IPS-15b (cell line): ENCODE data around the gene MED1.
A peak's percentile ranks its signal among the peaks of the same experiment; 100 is the strongest.
"Not testable (repeated sequence)": the region's sequence is repeated elsewhere in the genome, so short reads cannot be mapped to it uniquely, and the experiment has no call there.

ENCODE experiments used
- H3K27me3 ChIP-seq: one replicate; pipeline ENCODE4 v1.6.1; 2013; ENCODE audit warnings: low read length; ENCODE audit not compliant: control insufficient read depth, insufficient read depth
- H3K36me3 ChIP-seq: one replicate; pipeline ENCODE4 v1.6.1; 2013; ENCODE audit warnings: low read length; ENCODE audit not compliant: control insufficient read depth, insufficient read depth
- H3K4me1 ChIP-seq: one replicate; pipeline ENCODE4 v1.6.1; 2013; ENCODE audit warnings: mild to moderate bottlenecking, low read length; ENCODE audit not compliant: control insufficient read depth, insufficient read depth
- H3K4me3 ChIP-seq: one replicate; pipeline ENCODE4 v1.5.1; 2013; ENCODE audit warnings: low read depth, low read length
- H3K9ac ChIP-seq: one replicate; pipeline ENCODE4 v1.6.1; 2013; ENCODE audit warnings: low read depth, mild to moderate bottlenecking, low read length
- H3K9me3 ChIP-seq: one replicate; pipeline ENCODE4 v1.6.1; 2013; ENCODE audit warnings: mild to moderate bottlenecking, low read length; ENCODE audit not compliant: control insufficient read depth, insufficient read depth

MED1 gene

GRCh38 chr17:39464639-39465181, 13.6 kb upstream of the MED1 start:
- not testable (repeated sequence) for H3K27me3 ChIP-seq, H3K4me1 ChIP-seq, H3K36me3 ChIP-seq, H3K9ac ChIP-seq, H3K9me3 ChIP-seq, H3K4me3 ChIP-seq

DNA sequence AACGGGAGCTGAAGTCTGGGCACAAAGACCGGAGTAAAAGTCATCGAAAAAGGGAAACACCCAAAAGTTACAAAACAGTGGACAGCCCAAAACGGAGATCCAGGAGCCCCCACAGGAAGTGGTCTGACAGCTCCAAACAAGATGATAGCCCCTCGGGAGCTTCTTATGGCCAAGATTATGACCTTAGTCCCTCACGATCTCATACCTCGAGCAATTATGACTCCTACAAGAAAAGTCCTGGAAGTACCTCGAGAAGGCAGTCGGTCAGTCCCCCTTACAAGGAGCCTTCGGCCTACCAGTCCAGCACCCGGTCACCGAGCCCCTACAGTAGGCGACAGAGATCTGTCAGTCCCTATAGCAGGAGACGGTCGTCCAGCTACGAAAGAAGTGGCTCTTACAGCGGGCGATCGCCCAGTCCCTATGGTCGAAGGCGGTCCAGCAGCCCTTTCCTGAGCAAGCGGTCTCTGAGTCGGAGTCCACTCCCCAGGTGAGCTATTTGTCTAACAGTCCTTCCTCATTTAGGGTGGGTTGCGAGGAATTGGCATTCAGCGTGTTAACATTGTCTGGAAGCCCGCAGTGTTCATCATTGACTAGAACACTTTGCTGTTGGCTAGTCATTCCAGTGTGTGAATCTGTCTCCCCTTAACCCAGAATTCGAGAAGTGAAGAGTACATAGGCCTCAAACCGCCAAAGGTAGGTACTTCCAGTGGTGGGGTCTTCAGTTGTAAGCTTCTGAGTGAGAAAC, 11.7 kb upstream of the MED1 start:
- Histone ChIP-seq H3K4me1 (peaks cover 4% of the 10 kb centered on the region), H3K27me3 (no peaks in the 10 kb centered on the region), H3K9me3 (no peaks in the 10 kb centered on the region), H3K4me3 (peak overlapping the region; percentile 77), H3K9ac (peak overlapping the region; percentile 63), H3K36me3 (no peaks in the 10 kb centered on the region)

DNA sequence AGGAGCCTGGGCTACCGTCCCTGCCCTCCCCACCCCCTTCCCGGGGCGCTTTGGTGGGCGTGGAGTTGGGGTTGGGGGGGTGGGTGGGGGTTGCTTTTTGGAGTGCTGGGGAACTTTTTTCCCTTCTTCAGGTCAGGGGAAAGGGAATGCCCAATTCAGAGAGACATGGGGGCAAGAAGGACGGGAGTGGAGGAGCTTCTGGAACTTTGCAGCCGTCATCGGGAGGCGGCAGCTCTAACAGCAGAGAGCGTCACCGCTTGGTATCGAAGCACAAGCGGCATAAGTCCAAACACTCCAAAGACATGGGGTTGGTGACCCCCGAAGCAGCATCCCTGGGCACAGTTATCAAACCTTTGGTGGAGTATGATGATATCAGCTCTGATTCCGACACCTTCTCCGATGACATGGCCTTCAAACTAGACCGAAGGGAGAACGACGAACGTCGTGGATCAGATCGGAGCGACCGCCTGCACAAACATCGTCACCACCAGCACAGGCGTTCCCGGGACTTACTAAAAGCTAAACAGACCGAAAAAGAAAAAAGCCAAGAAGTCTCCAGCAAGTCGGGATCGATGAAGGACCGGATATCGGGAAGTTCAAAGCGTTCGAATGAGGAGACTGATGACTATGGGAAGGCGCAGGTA, 11.0 kb upstream of the MED1 start:
- peaks cover 4% of the 10 kb centered on the region for H3K4me1 ChIP-seq
- peak overlapping the region; percentile 97 for H3K9ac ChIP-seq
- H3K9me3 ChIP-seq, result no peaks in the 10 kb centered on the region
- peak overlapping the region; percentile 77 for H3K4me3 ChIP-seq
- no peaks in the 10 kb centered on the region for H3K36me3 ChIP-seq
- H3K27me3 ChIP-seq, result no peaks in the 10 kb centered on the region

GRCh38 chr17:39461113-39461925, 10.3 kb upstream of the MED1 start, which contains the start of gene CDK12:
Gene CDK12, plus strand, starts transcription at chr17:39461486. Its CDS starts 586 bp downstream, at chr17:39462072.
- H3K4me3 ChIP-seq, result peak within 1 kb of the TSS; percentile 77

GRCh38 chr17:39455919-39456318, 4.9 kb upstream of the MED1 start:
- no peaks in the 10 kb centered on the region for H3K9me3 ChIP-seq
- H3K27me3 ChIP-seq, result no peaks in the 10 kb centered on the region

More at GRCh38 chr17:39461113-39461925, 10.3 kb upstream of the MED1 start, which contains the start of gene CDK12:
- Histone ChIP-seq H3K9ac (peak within 1 kb of the TSS; percentile 97), H3K9me3 (no peaks in the 10 kb centered on the region), H3K27me3 (no peaks in the 10 kb centered on the region), H3K4me1 (peaks cover 4% of the 10 kb centered on the region), H3K36me3 (no peaks in the 10 kb centered on the region)

DNA sequence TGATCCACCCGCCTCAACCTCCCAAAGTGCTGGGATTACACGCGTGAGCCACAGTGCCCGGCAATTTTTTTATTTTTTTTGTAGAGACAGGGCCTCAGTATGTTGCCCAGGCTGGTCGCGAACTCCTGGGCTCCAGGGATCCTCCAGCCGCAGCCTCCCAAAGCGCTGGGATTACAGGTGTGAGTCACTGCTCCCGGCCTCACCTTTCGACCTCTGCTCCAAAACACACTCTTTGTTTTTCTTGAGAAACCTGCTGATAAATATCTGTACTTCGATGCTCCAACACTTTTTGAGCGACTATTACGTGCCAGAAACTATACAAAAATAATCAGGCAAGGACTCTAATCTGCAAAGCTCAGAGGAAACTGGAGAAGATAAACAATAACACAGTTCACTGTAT, 1.0 kb downstream of the MED1 start:
- Histone ChIP-seq H3K36me3 (peaks cover 5% of the 10 kb centered on the region), H3K9ac (peak overlapping the region; percentile 75), H3K9me3 (no peaks in the 10 kb centered on the region), H3K27me3 (no peaks in the 10 kb centered on the region), H3K4me1 (no peaks in the 10 kb centered on the region), H3K4me3 (peak overlapping the region; percentile 76)

More at GRCh38 chr17:39455919-39456318, 4.9 kb upstream of the MED1 start:
- Histone ChIP-seq H3K9ac (no peak overlapping the region), H3K36me3 (no peaks in the 10 kb centered on the region), H3K4me3 (no peak overlapping the region), H3K4me1 (no peaks in the 10 kb centered on the region)

GRCh38 chr17:39447561-39447960, 3.5 kb downstream of the MED1 start:
- Histone ChIP-seq H3K27me3 (no peaks in the 10 kb centered on the region), H3K9me3 (no peaks in the 10 kb centered on the region), H3K4me1 (no peaks in the 10 kb centered on the region), H3K36me3 (peaks cover 5% of the 10 kb centered on the region), H3K4me3 (no peak overlapping the region), H3K9ac (no peak overlapping the region)

GRCh38 chr17:39443326-39443725, 7.7 kb downstream of the MED1 start:
- Histone ChIP-seq H3K9me3 (no peaks in the 10 kb centered on the region), H3K4me3 (no peak overlapping the region), H3K36me3 (peaks cover 13% of the 10 kb centered on the region)

GRCh38 chr17:39439868-39440267, 11.2 kb downstream of the MED1 start:
- not testable (repeated sequence) for H3K9ac ChIP-seq, H3K27me3 ChIP-seq, H3K9me3 ChIP-seq, H3K4me1 ChIP-seq, H3K4me3 ChIP-seq
- peaks cover 21% of the 10 kb centered on the region for H3K36me3 ChIP-seq

More at GRCh38 chr17:39443326-39443725, 7.7 kb downstream of the MED1 start:
- Histone ChIP-seq H3K27me3 (no peaks in the 10 kb centered on the region), H3K4me1 (no peaks in the 10 kb centered on the region), H3K9ac (no peak overlapping the region)

DNA sequence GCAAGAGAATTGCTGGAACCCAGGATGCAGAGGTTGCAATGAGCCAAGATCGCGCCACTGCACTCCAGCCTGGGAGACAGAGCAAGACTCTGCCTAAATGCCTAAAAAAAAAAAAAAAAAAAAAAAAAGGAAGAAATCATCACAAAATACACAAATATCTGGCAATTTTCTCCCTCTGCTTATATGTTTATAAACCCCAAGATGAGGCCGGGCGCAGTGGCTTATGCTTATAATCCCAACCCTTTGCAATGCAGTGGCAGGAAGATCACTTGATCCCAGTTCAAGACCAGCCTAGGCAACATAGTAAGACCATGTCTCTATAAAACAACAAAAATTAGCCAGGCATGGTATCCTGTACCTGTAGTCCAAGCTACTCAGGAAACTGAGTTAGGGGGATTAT, 21.5 kb downstream of the MED1 start:
- no peak overlapping the region for H3K9ac ChIP-seq
- H3K4me3 ChIP-seq, result no peak overlapping the region
- no peaks in the 10 kb centered on the region for H3K27me3 ChIP-seq
- H3K4me1 ChIP-seq, result no peaks in the 10 kb centered on the region
- peaks cover 40% of the 10 kb centered on the region for H3K36me3 ChIP-seq
- no peaks in the 10 kb centered on the region for H3K9me3 ChIP-seq

DNA sequence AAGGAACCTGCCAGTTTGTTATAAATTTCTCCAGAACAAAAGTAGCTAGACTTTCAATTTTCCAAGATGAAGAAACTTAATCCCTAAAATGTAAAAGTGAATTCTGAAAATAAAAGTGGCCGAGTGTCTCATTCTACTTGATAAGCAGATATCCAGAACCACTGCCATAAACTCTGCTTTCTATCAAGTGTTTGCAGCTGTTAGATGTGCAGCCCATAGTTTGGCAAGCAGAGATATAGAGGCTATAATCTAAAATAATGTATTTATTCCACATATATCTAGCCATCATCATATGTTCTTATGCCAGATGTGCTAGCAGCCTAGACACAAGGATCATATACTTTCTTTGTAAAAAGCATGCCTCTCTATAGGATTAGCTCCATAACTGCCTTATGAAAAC, 34.9 kb downstream of the MED1 start:
- Histone ChIP-seq H3K9ac (no peak overlapping the region), H3K27me3 (no peaks in the 10 kb centered on the region), H3K36me3 (peaks cover 28% of the 10 kb centered on the region), H3K9me3 (no peaks in the 10 kb centered on the region), H3K4me3 (no peak overlapping the region), H3K4me1 (no peaks in the 10 kb centered on the region)
